Upper lobe of left lung (tissue), 4 donors: ENCODE results near the gene AP5S1.

Source experiments
- POLR2A ChIP-seq, 4 donors: fragments of 450-650 bp; IDR thresholded peaks; one replicate each; pipeline ENCODE4 v1.5.1; 2016 to 2017; ENCODE audit warnings: antibody characterized with exemption in 4 of 4, mild to moderate bottlenecking in 2 of 4
- TF ChIP-seq, protein P1 (sequence below), 6 experiments: fragments of 450-650 bp in 4 of 6; fragments of 200-600 bp in 2 of 6; sonication (generic) in 2 of 6; IDR thresholded peaks; one replicate each; pipeline ENCODE4 v1.5.1; 2016 to 2019; ENCODE audit warnings: antibody characterized with exemption in 6 of 6

DNA sequence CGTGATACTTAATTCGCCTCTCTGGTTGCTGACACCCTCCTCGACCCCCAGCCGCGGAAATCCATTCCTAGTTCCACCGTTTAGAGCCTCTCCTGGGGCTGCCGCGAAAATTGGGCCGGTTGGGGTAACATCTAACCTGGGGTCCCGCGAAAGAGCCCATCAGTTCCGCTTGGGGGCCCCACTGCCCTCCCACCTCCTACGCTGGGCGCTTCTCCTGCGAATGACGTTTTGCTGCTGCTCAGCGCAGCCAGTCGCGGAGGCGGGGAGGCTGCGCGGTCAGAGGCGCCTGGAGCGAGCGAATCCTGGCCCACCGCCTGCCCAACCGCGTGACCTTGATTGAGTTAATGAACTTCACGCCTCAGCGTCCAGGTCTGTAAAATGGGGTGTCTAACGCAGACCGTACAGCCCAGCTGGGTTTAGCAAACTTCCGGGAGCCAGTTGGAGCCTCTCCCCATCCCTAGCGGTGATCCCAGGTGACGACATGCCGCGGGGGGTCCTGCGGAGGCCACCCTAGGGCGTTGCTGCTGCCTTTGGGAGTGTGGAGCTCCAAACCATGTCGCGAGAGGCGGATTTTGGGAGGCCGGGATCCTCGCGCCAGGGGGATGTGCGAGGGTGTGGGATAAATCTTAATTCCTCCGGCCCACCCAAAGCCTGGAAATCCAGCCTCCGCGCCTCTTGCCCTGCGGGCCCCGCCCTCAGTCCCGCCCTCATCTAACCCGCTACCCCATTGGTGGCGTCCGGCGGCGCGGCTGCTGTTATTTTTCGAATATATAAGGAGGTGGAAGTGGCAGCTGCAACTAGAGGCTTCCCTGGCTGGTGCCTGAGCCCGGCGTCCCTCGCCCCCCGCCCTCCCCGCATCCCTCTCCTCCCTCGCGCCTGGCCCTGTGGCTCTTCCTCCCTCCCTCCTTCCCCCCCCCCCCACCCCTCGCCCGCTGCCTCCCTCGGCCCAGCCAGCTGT lies 24.6 kb upstream of the AP5S1 start, which contains the start of gene CDC25B:
- TF ChIP-seq POLR2A (IDR thresholded peaks at IDR 0.05) = peak in 3 of 4 donors; percentile 43 to 65 (median 50)
- TF ChIP-seq, protein P1, sequence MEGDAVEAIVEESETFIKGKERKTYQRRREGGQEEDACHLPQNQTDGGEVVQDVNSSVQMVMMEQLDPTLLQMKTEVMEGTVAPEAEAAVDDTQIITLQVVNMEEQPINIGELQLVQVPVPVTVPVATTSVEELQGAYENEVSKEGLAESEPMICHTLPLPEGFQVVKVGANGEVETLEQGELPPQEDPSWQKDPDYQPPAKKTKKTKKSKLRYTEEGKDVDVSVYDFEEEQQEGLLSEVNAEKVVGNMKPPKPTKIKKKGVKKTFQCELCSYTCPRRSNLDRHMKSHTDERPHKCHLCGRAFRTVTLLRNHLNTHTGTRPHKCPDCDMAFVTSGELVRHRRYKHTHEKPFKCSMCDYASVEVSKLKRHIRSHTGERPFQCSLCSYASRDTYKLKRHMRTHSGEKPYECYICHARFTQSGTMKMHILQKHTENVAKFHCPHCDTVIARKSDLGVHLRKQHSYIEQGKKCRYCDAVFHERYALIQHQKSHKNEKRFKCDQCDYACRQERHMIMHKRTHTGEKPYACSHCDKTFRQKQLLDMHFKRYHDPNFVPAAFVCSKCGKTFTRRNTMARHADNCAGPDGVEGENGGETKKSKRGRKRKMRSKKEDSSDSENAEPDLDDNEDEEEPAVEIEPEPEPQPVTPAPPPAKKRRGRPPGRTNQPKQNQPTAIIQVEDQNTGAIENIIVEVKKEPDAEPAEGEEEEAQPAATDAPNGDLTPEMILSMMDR (IDR thresholded peaks at IDR 0.05) = peak; percentile 45 to 92 (median 84)
